ENCODE measurements around the gene ADORA1. TPM values are rescaled to one million over a fixed set of nuclear protein-coding genes. Genes with fewer than 3 reads are reported as not detected.

The ADORA1 gene
- total RNA-seq, 2 experiments from 2014 or later = not detected

DNA sequence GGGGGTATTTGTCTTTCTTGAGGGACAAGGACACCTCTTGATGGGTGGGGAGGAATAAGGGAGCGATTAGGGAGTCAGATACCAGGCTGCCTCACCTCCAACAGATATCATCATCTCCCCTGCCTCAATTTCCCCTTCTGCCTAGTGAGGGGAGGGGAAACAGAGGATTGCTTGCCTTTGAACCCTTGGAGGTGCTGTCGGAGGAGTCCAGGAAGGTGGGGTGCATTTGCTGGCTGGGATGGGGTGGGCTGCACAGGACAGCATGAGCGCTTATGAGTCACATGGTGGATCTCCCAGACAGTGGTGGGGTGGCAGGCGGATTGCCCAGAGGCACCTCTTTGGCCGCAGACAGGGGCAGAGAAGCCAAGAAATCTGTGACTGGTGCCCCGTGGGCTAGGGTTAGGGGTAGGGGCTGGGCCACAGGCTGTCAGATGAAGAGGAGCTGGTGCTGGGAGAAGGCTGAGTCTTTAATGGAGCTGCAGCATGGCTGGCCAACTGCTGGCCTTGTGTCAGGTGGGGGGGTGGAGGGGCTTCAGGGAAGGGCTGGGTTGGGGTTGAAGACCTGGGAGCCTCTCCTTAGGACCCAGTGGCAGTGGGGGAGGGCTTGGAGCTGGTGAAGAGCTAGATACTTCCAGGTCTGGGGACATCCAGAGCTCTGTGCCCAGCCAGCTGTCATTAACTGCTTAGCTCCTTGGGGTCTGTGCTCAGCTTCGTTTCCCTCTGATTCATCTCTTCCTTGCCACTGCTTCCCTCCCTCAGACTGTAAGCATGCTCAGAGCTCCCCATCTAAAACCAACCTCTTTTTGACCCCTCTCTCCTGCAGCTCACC, 7.0 kb upstream of the ADORA1 start:
- CTCF ChIA-PET = interaction anchor here (1.0 to 1.1 kb wide), 2 partner anchors 12 to 96 kb away, joined by 3 read pairs; no protein-coding TSS in a partner anchor
- peak; percentile 4 for DNase-seq
- Mint-ChIP-seq H3K4me3 (no peak overlapping the region), H3K4me1 (peaks cover 4% of the 10 kb centered on the region), H3K9me3 (no peaks in the 10 kb centered on the region), H3K27me3 (peaks cover 57% of the 10 kb centered on the region), H3K27ac (no peak overlapping the region), H3K36me3 (ENCODE audit: low read depth) (no peaks in the 10 kb centered on the region)
- POLR2A ChIA-PET = interaction anchor here (0.8 kb wide), 1 partner anchor 12 kb away, joined by 3 read pairs; no protein-coding TSS in a partner anchor

DNA sequence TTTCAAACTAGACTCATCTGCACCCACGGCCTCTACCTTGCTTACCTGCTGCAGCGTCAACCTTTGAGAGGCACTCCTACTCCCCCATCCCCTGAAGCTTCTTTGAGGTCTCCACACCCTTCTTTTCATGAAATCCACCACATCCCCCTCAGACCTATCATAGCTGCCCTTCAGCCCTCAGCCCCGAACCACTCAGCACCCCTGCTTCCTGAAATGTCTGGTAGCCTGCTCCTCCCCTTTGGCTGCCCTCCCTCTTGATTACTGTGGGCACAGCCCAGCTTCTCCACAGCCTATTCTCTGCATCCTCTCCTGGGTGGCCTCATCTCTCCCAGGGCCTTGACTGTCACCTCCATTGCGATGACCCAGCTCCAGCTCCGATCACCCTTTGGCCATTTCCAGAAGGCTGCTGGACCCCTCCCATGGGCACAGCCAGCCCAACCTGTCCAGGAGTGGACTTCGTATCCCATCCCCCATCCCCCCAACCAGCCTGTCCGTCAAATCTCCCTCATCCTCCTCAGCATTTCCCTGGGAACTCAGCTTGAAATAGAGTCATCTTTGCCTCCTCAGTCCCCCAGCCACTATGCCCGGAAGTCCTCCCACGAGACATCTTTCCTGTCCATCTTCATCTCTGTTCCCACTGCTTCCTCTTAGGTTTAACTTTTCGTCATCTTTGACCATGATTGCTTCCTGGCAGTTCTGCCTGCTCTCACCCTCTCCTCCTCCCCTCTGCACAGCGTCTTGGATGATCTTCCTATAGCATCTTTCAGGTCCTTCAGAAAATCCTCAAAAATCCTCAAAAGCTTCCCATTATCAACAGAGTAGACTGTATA, 6.1 kb upstream of the ADORA1 start:
- ChIA-PET POLR2A (interaction anchor here (0.8 kb wide), 1 partner anchor 11 kb away, joined by 3 read pairs; no protein-coding TSS in a partner anchor), CTCF (interaction anchor here (0.6 to 1.1 kb wide), 3 partner anchors 11 to 95 kb away, joined by 3 to 4 read pairs (median 3); no protein-coding TSS in a partner anchor)
- Mint-ChIP-seq H3K36me3 (ENCODE audit: low read depth) (no peaks in the 10 kb centered on the region), H3K27ac (no peak overlapping the region), H3K4me3 (no peak overlapping the region), H3K9me3 (no peaks in the 10 kb centered on the region), H3K4me1 (peaks cover 4% of the 10 kb centered on the region), H3K27me3 (peaks cover 59% of the 10 kb centered on the region)
- DNase-seq = peak; percentile 4

DNA sequence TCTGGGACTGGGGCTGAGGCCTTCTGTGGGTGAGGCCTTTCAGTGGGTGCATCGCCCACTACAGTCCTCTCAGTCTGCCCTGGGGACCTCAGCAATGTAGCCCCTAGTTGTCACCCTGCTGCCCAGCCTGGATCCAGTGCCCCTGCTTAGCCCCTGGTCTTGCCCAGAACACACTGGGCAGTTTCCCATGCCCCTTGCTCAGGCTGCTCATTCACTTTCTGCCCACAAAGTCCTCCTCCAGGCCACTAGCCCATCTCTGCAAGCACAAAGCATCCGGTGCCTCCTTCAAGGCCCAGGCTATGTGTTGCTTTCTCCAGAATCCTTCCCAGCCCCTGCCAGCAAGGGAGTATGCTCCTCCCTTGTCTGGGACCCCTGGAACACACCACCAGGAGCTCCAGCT, 5.4 kb upstream of the ADORA1 start:
- ChIA-PET POLR2A (no interaction called here), CTCF (interaction anchor here (0.9 kb wide), 1 partner anchor 26 kb away, joined by 4 read pairs; no protein-coding TSS in a partner anchor)
- Mint-ChIP-seq H3K4me1 (peaks cover 6% of the 10 kb centered on the region), H3K9me3 (no peaks in the 10 kb centered on the region), H3K27ac (no peak overlapping the region), H3K27me3 (peaks cover 64% of the 10 kb centered on the region), H3K4me3 (no peak overlapping the region), H3K36me3 (ENCODE audit: low read depth) (no peaks in the 10 kb centered on the region)
- peak; percentile 0 for DNase-seq

DNA sequence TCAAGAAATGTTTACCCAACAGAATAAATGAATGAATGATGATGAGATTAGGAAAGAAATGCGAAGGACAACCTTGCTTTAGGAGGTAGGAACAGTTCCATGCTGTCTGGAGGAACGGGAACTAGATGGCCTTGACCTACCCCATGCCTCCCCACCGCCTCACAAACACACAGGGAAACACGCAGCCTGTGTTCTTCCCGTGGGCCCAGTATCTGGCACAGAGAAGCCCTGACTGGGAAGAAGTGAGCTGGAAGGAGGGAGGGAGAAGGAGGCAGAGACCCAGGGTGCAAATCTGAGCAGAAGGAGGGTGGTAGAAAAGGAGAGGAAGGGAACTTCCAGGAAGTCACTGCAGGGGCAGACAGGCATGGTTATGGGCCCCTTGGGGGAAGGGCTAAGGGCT, 3.5 kb upstream of the ADORA1 start:
- Mint-ChIP-seq H3K4me1 (peaks cover 8% of the 10 kb centered on the region), H3K27me3 (peaks cover 62% of the 10 kb centered on the region), H3K9me3 (no peaks in the 10 kb centered on the region), H3K4me3 (no peak overlapping the region), H3K27ac (no peak overlapping the region), H3K36me3 (ENCODE audit: low read depth) (no peaks in the 10 kb centered on the region)
- ChIA-PET CTCF (interaction anchor here (2.4 kb wide), 1 partner anchor 47 kb away, joined by 10 read pairs; no protein-coding TSS in a partner anchor), POLR2A (no interaction called here)
- no peak for DNase-seq

DNA sequence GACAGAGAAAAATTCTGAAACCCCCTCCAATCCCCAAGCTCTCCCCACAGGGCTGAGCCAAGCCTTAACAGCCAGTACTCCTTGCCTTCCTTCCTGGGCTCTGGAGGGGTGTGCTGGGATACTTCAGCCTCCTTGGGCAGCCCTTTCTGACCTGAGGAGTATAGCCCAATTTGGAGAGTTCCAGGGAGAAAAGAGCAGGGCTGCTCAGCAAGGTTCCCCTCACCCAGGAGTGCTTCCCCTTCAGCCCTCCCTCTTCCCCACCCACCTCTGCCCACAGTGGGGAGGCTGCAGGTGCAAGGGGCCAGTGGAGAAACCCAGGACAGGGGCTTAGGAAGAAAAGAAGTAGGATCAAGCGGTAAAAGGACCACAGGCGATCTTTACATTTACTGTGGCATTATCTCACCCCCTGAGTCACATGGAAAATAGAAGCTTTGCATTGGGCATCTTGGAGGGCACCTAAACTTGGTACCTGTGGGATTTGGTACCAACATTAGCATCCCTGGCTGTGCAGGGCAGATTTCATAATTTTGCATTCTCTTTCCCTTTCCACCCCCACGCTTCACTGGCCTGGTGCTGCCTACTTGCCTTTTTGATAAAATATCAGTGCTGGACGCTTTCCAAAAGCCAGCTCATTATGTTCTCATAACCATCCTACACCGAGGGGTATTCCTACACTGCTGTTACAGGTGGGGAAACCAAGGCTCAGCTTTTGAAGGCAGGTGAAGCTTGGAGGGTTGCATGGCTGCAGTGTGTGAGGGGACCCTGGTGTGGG, 2.8 kb upstream of the ADORA1 start:
- POLR2A ChIA-PET = no interaction called here
- H3K36me3 Mint-ChIP-seq (ENCODE audit: low read depth) = no peaks in the 10 kb centered on the region
- no peaks in the 10 kb centered on the region for H3K9me3 Mint-ChIP-seq
- H3K27ac Mint-ChIP-seq = no peak overlapping the region
- CTCF ChIA-PET = interaction anchor here (1.5 to 2.4 kb wide), 2 partner anchors 46 to 92 kb away, joined by 3 to 10 read pairs; no protein-coding TSS in a partner anchor
- H3K4me1 Mint-ChIP-seq = peaks cover 8% of the 10 kb centered on the region
- no peak for DNase-seq
- peaks cover 65% of the 10 kb centered on the region for H3K27me3 Mint-ChIP-seq
- no peak overlapping the region for H3K4me3 Mint-ChIP-seq

DNA sequence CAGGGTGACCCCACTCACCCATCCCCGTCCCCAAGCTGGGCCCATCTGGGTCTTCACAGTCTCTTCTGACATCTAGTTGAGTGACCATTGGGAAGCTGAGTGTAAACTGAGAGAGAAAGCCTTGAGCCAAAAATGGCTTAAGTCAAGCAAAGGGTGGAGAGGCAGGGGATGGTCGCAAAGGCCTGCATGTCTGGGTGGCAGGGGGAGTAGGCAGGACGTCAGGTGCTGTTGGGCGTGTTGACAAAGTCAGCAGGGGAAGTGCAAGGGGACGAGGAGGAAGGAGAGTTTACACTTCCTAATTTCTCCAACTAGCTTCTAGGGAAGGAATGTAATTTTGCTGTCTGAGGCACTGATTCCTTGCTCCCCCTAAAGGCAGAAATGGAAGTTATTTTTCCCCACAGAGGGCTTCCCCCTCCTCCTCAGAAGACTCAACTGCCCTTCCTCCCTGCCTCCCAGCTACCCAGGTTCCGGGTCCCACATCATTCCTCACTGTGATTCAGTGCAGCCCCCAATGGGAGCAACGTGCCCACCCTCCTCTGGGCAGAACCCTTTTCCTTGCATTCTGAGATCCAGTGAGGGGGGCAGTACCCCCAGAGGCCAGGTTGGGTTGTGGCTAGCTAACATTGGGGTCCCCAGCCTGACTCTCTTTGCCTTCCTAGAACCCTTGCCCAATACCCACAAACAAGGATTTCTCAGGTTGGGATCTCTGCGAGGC, 1.2 kb upstream of the ADORA1 start:
- no peaks in the 10 kb centered on the region for H3K9me3 Mint-ChIP-seq
- H3K27me3 Mint-ChIP-seq = peaks cover 58% of the 10 kb centered on the region
- DNase-seq = peak; percentile 3
- ChIA-PET POLR2A (no interaction called here), CTCF (interaction anchor here (1.2 to 2.6 kb wide), 2 partner anchors 8 to 141 kb away, joined by 3 to 9 read pairs; no protein-coding TSS in a partner anchor)
- no peaks in the 10 kb centered on the region for H3K36me3 Mint-ChIP-seq (ENCODE audit: low read depth)
- H3K27ac Mint-ChIP-seq = no peak overlapping the region
- peaks cover 8% of the 10 kb centered on the region for H3K4me1 Mint-ChIP-seq
- no peak overlapping the region for H3K4me3 Mint-ChIP-seq

DNA sequence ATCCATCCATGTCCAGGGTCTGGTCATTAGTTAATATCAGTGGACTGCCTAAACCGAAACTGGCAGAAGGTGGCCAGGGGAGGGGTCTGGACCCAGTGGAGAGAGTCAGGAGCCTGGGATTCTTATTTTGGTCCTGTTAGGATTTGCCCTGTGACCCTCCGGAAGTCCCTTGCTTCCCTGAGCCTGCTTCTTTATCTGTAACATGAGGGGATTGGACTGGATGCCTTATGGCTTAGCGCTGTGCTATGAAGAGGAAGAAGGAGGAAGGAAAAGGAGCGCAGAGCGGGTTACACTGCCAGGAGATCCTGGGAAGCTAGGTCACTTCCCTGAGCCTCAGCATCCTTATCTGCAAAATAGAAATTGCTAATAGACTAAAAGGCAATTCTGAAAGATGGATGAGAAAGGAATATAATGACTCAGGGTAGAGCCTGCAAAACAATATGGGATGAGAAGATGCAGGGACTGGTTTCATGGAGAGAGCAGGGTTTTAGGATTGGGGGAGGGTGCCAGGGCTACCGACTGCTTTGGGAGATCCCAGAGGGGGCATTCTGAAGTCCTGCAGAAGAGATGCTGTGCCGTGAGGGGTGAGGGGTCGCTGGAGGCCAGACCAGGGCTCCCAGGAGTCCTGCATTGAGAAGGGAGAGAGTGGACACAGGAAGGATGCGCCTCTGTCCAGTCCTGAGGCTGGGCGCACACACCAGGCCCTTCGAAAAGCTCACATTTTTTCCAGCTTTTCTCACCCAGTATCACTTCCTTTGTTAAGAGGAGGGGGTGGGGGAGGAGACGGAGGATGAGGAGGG, 460 bp upstream of the ADORA1 start:
- Mint-ChIP-seq H3K4me1 (peaks cover 4% of the 10 kb centered on the region), H3K4me3 (no peak overlapping the region), H3K27ac (no peak overlapping the region), H3K27me3 (peaks cover 55% of the 10 kb centered on the region), H3K36me3 (ENCODE audit: low read depth) (no peaks in the 10 kb centered on the region), H3K9me3 (no peaks in the 10 kb centered on the region)
- ChIA-PET CTCF (interaction anchor here (1.2 to 2.6 kb wide), 2 partner anchors 9 to 140 kb away, joined by 3 to 9 read pairs; no protein-coding TSS in a partner anchor), POLR2A (no interaction called here)
- peak; percentile 3 for DNase-seq

DNA sequence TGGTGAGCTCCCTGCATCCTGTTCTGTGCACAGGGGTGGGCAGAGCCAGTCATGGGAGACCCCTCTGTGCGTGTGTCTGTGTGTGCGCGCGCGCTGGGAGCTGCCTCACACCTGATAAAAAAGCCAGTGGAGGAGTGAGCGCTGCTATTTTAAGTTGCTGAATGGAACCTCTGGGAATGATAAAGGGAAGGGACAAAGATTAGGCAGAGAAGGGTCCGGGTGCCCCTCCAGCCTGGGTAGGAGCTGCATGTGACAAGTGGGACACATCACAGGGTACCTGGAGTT, 847 bp downstream of the ADORA1 start:
- POLR2A ChIA-PET = no interaction called here
- DNase-seq = no peak

DNA sequence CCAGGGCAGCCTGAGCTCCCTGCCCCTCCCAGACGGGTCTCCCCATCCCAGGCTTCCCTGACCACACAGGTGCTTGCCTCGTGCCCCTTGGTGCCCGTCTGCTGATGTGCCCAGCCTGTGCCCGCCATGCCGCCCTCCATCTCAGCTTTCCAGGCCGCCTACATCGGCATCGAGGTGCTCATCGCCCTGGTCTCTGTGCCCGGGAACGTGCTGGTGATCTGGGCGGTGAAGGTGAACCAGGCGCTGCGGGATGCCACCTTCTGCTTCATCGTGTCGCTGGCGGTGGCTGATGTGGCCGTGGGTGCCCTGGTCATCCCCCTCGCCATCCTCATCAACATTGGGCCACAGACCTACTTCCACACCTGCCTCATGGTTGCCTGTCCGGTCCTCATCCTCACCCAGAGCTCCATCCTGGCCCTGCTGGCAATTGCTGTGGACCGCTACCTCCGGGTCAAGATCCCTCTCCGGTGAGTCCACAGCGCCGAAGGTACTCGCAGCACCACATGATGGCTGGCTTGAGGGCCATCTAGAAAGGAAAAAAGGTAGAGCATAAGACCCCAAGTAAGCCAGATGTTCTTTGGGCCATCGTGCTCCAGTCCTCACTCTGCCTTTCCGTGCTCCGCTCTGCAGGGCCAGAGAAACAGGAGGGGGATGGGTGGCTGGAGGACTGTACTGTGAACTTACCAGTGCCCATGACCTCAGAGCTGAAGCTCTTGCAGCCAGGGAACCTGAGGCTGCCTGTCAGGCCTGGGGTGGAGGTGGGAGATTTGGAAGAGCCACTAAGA, 1.4 kb downstream of the ADORA1 start:
- peak; percentile 5 for DNase-seq
- peaks cover 49% of the 10 kb centered on the region for H3K27me3 Mint-ChIP-seq
- no peak overlapping the region for H3K27ac Mint-ChIP-seq
- H3K36me3 Mint-ChIP-seq (ENCODE audit: low read depth) = no peaks in the 10 kb centered on the region
- H3K9me3 Mint-ChIP-seq = no peaks in the 10 kb centered on the region
- CTCF ChIA-PET = interaction anchor here (0.9 to 2.6 kb wide), 3 partner anchors 8 to 41 kb away, joined by 3 to 9 read pairs (median 7); no protein-coding TSS in a partner anchor
- no peak overlapping the region for H3K4me3 Mint-ChIP-seq
- POLR2A ChIA-PET = no interaction called here
- H3K4me1 Mint-ChIP-seq = peaks cover 4% of the 10 kb centered on the region

More for the DNA sequence above, 847 bp downstream of the ADORA1 start:
- no peaks in the 10 kb centered on the region for H3K9me3 Mint-ChIP-seq
- no peak overlapping the region for H3K27ac Mint-ChIP-seq
- peaks cover 4% of the 10 kb centered on the region for H3K4me1 Mint-ChIP-seq
- CTCF ChIA-PET = interaction anchor here (0.6 to 2.6 kb wide), 4 partner anchors 8 to 41 kb away, joined by 3 to 9 read pairs (median 5); no protein-coding TSS in a partner anchor
- H3K27me3 Mint-ChIP-seq = peaks cover 53% of the 10 kb centered on the region
- H3K36me3 Mint-ChIP-seq (ENCODE audit: low read depth) = no peaks in the 10 kb centered on the region
- no peak overlapping the region for H3K4me3 Mint-ChIP-seq

DNA sequence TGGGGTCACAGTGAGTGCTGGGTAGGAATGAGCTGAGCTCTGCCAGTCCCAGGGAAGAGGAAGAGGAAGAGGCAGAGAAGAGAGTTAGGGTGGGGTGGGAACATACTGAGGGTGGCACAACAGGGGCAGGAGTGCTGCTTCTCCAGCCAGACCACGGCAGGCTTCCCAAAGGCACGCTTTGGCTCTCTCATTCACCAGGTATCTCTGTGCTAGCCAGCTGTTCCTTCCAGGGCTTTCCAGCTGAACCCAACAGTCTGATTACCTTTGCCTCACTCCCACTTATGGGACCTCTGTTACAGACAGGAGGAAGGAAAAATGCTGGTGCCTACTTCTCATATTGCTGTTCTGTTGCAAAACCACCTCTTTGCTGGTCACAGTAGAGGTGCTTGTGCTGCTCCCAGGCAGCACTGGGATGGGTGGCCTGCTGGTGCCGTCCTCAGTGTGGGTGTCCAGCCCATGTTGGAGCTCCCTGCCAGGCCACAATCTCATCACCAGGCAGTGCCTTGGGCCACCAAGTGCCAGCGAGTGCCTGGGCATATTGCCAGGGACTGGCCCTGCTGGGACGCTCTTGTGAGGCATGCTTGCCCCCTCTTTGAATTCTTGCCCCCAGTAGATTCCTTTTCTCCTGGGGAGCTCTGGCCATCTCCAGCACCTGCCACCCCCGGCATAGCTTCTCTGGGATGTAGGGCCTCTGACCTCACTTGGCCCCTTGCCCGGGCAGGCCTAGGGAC, 2.1 kb downstream of the ADORA1 start:
- no peaks in the 10 kb centered on the region for H3K9me3 Mint-ChIP-seq
- peaks cover 4% of the 10 kb centered on the region for H3K4me1 Mint-ChIP-seq
- peak; percentile 1 for DNase-seq
- ChIA-PET CTCF (interaction anchor here (0.8 to 1.8 kb wide), 2 partner anchors 10 to 40 kb away, joined by 3 to 7 read pairs; no protein-coding TSS in a partner anchor), POLR2A (no interaction called here)
- no peaks in the 10 kb centered on the region for H3K36me3 Mint-ChIP-seq (ENCODE audit: low read depth)
- no peak overlapping the region for H3K27ac Mint-ChIP-seq
- peaks cover 45% of the 10 kb centered on the region for H3K27me3 Mint-ChIP-seq
- H3K4me3 Mint-ChIP-seq = no peak overlapping the region

Data from activated CD4-positive, alpha-beta T cell treated with anti-CD3 and anti-CD28 coated beads, Interleukin-2, amount 10 ng/mL, durations not matched to agents 7 days and 5 days (primary cell).